Erythroblast (primary cell): ENCODE data around the gene RCAN1.

Source experiments
- DNase-seq, 2 experiments: peaks; one replicate each; lab custom pipeline; 2025; lab: John Stamatoyannopoulos, UW
- GATA1 ChIP-seq: IDR thresholded peaks from 2 replicates; pipeline ENCODE4 v1.6.1; 2011; ENCODE audit warnings: low read depth, mild to moderate bottlenecking, control low read depth, low read length, moderate library complexity
- POLR2A ChIP-seq: IDR thresholded peaks from 2 replicates; pipeline ENCODE4 v1.6.1; 2011; ENCODE audit warnings: mild to moderate bottlenecking, low read length

Gene RCAN1

DNA sequence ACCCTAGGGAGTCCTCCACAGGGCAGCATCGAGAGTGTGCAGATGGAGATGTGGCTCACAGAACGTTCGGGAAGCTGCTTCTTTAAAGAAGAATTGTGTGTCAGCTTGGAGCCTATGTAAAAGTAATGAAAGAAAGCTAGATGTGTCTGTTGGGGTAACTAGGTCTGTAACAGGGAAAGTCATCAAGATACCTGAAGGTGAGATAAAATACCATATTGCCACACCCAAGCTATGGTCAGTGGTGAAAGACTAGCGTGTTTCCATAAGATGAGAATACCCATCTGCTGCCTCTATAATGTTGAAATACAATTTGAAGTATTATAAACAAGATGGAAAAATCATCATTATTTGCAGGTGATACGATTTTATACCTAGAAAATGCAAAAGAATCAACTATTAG, 17.5 kb downstream of the RCAN1 start:
- DNase-seq = no peak
- TF ChIP-seq POLR2A (no peak), GATA1 (no peak)

DNA sequence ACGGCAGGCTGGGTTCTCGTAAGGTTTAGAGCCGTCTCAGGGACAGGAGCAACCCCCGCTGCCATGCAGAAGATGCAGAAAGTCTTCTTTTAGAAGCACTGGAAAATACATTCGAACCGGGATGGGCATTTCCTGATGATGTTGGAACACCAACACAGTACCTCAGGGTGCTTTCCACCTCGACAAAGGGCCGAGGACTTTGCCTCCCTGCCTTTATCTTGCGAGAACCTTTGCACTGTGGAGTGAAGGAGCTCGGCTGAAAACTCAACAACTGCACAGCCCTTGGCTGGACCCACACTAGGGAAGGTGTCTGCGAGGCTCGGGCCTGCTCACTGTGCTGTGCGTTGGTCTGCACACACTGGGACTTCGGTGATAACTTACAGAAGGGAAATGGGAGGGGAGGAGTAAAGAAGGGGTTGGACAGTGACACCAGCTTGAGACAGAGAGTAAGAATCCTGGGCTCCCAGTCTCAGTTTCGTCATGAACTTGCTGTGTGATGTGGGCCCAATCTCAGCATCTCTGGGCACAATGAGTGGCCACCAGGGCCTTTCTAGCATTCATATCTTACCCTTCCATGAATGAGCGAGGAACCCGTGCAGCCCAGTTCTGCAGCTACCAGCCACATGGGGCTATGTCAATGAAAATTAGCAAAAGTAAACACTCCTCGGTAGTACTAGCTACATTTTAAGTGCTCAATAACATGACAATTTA, 18.2 kb downstream of the RCAN1 start:
- DNase-seq = no peak
- TF ChIP-seq GATA1 (no peak), POLR2A (no peak)

DNA sequence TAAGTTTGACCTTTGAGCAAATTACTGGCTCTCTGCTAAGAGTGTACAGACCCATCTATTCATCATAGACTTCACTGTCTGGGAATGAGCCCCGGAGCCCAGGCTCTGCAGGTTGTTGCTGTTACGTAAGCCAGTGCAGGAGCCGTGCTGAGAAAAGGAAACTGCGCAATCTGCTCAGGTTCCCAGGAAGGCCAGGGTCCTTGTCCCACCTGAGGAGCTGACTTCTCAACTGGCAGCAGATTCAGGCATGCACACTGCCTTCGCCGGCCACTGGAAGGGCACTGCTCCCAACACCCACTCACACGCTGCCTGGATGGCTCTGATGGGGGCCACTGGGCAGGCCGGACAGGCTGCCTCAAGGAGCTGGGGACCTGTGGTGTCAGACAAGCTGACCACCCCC, 19.5 kb downstream of the RCAN1 start:
- no peak for DNase-seq
- TF ChIP-seq GATA1 (no peak), POLR2A (no peak)

DNA sequence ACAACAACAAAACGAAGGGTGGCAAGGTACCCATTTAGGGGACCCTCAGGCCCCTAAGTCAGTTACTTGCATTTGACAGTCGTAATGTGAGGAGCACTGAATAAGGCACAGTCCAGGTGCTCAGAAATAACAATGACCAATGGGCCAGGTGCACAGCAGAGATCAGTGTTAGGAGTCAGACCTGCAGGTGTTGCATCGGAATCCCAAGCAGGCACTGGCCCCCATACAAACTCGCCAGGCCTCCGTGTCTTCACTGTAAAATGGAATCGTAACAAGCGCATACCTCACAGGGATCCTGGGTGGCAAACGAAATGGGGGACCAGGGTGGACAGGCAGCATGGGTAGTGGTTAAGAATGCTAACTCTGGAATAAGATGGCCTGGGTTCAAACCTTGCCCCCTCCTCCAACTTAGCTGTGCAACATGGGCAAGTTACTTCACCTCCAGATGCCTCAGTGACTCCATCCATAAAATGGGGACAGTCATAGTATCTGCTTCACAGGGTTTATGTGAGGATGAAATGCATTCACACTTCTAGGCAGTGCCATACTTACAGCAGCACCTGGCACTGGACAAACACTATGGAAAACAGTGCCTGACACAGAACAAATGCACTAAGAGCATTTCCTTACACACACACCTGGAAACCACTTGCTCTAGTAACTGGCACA, 20.2 kb downstream of the RCAN1 start:
- no peak for DNase-seq
- no peak for TF ChIP-seq GATA1
- TF ChIP-seq POLR2A = no peak

DNA sequence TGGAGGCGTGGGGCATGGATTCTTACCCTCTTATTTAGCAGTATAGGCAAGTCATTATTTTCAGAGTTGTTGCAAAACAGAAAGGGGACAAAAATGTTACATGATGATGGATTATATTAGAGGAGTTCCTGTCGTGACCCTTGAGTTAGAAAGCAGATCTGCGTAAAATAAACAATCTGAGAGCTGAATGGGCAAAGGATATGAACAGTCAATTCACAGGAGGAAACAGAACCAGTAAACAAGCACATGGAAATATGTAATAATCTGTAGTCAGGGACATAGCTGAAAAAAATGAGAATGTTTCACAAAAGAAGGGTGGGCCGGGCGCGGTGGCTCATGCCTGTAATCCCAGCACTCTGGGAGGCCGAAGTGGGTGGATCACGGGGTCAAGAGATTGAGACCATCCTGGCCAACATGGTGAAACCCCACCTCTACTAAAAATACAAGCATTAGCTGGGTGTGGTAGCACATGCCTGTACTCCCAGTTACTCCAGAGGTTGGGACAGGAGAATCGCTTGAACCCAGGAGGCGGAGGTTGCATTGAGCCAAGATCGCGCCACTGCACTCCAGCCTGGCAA, 20.9 kb downstream of the RCAN1 start:
- no peak for DNase-seq
- no peak for TF ChIP-seq POLR2A
- TF ChIP-seq GATA1 = no peak

DNA sequence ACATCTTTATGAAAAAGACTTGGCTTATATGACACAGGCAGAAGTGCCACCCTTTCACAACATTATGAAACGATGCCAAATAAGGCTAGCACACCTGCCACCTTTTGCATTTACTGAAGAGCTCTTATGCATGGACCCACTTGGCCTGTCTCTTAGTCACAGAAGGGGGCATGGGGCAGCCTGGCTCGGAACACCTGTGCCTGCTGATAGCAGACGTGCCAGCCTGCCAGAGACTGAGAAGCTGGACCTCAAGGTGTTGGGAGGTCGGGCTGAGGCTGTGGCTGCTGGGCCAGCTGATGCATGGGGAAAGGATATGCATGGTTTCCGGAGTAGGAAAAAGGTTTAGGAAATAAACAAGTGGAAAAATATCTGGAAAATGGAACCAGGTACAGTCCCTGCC, 21.5 kb downstream of the RCAN1 start:
- no peak for TF ChIP-seq POLR2A
- no peak for TF ChIP-seq GATA1
- DNase-seq = no peak

DNA sequence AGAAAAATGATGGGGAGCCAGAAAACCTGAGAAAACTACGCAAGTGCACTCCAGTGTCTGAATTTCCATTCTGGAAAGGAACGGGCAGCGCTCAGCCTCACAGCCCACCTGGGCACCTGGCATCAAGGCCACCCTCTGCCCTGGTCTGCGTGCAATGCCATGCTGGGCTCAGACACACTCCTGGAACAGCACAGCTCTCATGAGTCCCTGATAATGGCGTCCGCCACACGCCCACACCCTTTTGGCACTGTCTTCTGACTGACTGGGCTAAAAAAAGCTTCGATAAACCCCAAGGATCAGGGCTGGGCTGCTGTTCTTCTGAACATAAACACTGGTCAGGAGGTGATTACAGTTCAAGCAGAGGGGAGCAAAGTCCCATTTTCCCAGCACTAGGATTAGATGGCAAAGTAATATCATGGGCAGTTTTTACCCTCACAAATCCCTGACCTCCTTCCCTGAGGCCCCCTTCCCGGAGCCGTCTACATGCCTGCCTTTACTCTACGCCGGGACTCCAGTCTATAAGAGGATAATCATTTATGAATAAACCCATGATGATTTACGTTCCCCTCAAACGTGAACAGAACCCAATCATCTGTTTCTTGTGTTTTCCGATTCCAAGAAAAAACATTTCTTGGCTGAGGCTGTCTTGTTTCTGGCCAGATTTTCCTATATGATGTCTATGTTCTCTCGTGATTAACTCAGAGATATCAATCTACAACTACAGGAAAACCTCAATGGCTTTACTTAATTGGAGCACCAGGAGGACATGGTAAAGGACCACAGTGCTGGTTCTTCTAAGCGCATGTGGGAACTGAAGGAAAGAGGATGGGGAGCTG, 22.6 kb downstream of the RCAN1 start:
- DNase-seq = peak; percentile 52 to 65
- TF ChIP-seq POLR2A (peak; percentile 24), GATA1 (no peak)

DNA sequence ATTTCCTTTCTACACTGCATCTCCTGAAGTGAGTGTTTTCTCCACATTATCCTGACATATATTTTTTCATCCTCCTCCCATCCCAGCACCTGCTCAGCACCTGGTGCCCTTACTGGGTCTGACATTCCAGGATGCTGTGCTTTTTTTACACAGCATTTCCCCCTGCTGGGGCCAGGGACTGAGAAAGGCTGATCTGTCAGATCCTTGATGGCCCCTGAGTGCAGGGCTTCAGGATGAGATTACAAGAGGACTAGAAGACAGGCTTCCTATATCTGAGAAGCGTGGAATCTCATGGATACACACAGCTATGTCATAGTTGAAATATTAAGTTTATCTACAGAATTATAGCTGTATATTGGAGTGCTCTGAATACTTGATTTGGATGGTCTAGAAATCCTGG, 24.4 kb downstream of the RCAN1 start:
- TF ChIP-seq POLR2A (no peak), GATA1 (no peak)
- DNase-seq = no peak

DNA sequence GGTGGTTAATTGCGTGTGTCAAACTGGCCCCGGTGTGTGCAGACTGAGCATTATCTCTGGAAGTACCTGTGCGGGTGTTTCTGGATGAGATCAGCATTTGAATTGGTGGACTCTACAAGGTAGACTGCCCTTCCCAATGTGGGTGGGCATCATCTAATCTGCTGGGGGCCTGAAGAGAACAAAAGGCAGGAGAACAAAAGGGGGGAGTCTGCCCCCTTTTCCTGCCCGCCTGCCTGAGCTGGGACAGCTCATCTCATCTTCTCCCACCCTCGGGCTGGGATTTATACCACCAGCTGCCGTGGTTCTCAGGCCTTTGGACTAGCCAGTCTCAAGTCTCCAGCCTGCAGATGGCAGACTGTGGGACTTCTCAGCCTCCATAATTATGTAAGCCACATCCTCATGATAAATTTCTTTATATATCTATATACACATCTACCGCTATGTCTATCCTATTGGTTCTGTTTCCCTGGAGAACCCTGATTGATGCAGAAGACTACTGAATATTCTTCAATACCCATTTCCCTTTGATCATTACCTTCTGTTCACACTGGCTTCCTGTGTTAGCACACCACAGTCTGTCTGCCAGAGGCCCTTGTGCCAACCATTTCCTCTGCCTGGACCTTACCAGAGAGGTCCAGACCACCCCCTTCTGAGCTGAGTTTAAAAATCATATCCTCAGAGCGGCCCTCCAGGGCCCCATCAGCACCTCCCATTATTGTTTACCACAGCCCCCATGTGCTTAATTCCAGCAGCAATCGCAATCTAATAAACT, 25.2 kb downstream of the RCAN1 start:
- TF ChIP-seq POLR2A (no peak), GATA1 (no peak)
- DNase-seq = no peak

DNA sequence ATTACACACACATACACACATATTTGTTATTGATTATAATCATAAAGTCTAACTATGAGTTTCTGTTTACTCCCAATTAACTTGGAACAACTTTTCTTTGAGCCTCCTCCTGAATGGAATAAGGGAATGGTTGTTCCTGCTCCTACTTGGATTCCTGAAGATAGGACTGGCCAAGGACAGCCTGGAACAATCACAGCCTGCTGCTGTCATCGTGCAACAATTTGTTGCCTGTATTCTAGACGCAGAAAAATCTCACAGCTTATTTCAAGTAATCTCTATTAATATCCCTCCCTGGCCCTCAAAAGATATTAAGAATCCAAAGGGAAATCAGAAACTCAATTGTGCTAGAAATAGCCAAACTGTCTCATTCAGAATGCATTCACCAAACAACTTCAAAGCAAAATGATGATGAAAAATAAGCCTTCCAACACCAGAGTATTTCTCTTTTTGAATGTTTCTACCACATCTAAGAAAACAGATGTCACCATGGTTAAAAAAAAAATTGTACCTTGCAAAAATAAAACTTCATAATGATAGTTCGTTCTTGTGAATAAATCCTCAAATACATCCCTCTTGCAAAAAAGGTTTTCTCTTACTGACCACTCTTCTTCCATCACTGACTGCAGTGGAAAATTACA, 30.9 kb downstream of the RCAN1 start:
- DNase-seq = no peak
- TF ChIP-seq POLR2A = no peak
- TF ChIP-seq GATA1 = no peak

DNA sequence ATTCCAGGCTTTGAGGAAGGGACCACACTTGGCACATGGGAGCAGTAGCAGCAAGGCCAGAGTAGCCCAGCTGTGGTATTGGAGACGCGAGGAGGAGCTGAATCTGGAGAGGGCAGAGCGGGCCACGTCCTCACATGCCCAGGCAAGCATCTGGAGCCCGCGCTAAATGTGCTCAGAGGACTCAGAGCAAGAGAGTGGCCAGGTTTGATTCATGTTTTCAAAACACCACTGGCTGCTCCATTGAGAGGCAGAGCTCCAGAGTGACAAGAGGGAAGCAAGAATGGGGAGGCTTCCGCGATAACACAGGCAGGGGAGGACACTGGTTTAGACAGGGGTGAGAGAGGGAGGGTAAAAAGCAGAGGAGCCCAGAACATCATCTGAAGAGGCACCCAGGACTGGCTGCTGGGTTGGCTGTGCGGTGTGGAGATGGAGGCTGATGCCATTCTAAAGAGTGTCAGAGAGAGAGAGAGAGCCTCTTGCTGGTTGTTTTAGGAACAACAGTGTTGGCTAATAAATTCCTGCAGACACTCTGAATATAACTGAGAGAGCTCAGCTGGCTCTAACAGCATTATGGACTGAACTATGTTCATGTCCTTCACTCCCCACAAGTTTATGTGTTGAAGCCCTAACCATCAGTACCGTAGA, 32.3 kb downstream of the RCAN1 start:
- peak; percentile 7 for DNase-seq
- TF ChIP-seq POLR2A (no peak), GATA1 (no peak)

DNA sequence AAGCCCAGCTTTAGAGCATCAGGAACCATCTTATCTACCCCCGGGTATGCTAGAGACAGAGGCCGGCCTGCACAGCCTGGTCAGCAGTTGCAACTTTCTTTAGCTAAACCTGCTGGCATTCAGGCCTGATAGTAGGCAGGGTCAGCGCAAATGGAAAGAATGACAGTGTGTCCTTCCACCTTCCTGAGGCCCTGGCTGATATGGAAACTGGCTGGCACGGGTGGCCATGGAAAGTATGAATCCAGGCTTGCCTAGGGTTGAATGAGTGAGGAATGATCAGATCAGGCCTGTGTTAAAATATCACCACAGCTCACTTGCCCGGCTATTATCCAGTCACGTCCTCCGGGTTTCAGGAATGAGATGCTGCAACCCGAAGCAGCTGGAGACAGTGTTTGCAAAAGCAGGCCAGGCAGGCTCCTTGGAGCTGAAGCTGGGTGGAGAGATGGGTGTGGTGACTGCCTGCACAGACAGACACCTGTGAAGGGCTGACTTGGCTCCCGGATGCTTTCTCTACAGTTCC, 34.7 kb downstream of the RCAN1 start:
- DNase-seq = no peak
- TF ChIP-seq GATA1 (no peak), POLR2A (no peak)

DNA sequence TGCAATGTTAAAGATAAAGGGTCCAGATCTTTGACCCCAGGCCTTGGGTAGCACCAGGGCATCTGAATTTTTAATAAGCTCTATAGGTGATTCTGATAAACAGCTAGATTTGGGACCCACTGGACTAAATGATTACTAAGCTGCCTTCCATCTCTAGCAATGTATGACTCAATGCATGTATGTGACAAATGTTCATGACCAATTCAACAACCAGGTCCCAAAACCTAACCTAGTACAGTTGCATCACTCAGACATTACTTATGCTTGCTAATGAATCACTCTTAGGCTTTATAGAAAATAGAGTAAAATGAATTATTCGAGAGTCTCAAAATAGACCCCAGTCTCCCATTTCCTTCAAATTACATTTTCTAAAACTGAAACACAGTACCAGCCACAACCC, 35.5 kb downstream of the RCAN1 start:
- no peak for TF ChIP-seq GATA1
- TF ChIP-seq POLR2A = no peak
- no peak for DNase-seq
